Activated CD4-positive, CD25-positive, alpha-beta regulatory T cell treated with anti-CD3 and anti-CD28 coated beads, Interleukin-2, amount 50 U/mL, for 16 hours (primary cell): ENCODE measurements around the gene ZSCAN22.
"Not testable (repeated sequence)": the region's sequence is repeated elsewhere in the genome, so short reads cannot be mapped to it uniquely, and the experiment has no call there.

Experiments
- DNase-seq: peaks from one replicate; pipeline ENCODE4 v3.0.0-alpha.2; 2020; ENCODE audit warnings: low read depth, low spot score

ZSCAN22 gene

GRCh38 chr19:58317476-58318072, 9.2 kb upstream of the ZSCAN22 start:
- no peak for DNase-seq

- DNase-seq: no peak
Observed at GRCh38 chr19:58318297-58318696, 8.5 kb upstream of the ZSCAN22 start.

GRCh38 chr19:58319241-58319640, 7.6 kb upstream of the ZSCAN22 start:
- DNase-seq: no peak

GRCh38 chr19:58325311-58326022, 1.3 kb upstream of the ZSCAN22 start:
- no peak for DNase-seq

- DNase-seq: no peak
Observed at GRCh38 chr19:58326501-58326913, 287 bp upstream of the ZSCAN22 start.

GRCh38 chr19:58328999-58329398, 2.2 kb downstream of the ZSCAN22 start:
- DNase-seq: no peak

- no peak for DNase-seq
Observed at GRCh38 chr19:58330458-58330857, 3.7 kb downstream of the ZSCAN22 start.

GRCh38 chr19:58332697-58333096, 5.9 kb downstream of the ZSCAN22 start:
- DNase-seq: no peak

GRCh38 chr19:58334691-58335249, 8.0 kb downstream of the ZSCAN22 start:
- no peak for DNase-seq

GRCh38 chr19:58335630-58336029, 8.8 kb downstream of the ZSCAN22 start:
- DNase-seq: no peak

GRCh38 chr19:58336216-58336615, 9.4 kb downstream of the ZSCAN22 start:
- DNase-seq: no peak

- no peak for DNase-seq
Observed at GRCh38 chr19:58336820-58337219, 10.0 kb downstream of the ZSCAN22 start.

GRCh38 chr19:58338336-58338735, 11.5 kb downstream of the ZSCAN22 start:
- no peak for DNase-seq

- no peak for DNase-seq
Observed at GRCh38 chr19:58338825-58339558, 12.2 kb downstream of the ZSCAN22 start.

GRCh38 chr19:58345558-58345957, 18.8 kb downstream of the ZSCAN22 start:
- no peak for DNase-seq

- no peak for DNase-seq
Observed at GRCh38 chr19:58346961-58347929, 20.5 kb downstream of the ZSCAN22 start.

- not testable (repeated sequence) for DNase-seq
Observed at GRCh38 chr19:58348080-58348479, 21.3 kb downstream of the ZSCAN22 start.

GRCh38 chr19:58349590-58349989, 22.8 kb downstream of the ZSCAN22 start:
- DNase-seq: no peak

GRCh38 chr19:58350001-58350861, 23.4 kb downstream of the ZSCAN22 start:
- no peak for DNase-seq

- DNase-seq: no peak
Observed at GRCh38 chr19:58350871-58351557, 24.2 kb downstream of the ZSCAN22 start.
